SKM-1 treated with dmso at 0.1 percent for 144 hours (cell line): ENCODE data around the gene UQCRQ.

Experiments used
- DNase-seq: peaks from one replicate; lab custom pipeline; 2025; ENCODE audit not compliant: unreplicated experiment; lab: John Stamatoyannopoulos, UW

The UQCRQ gene

GRCh38 chr5:132870801-132871200, 4.4 kb downstream of the UQCRQ start:
- no peak for DNase-seq

GRCh38 chr5:132871459-132872284, 5.2 kb downstream of the UQCRQ start:
- no peak for DNase-seq

- DNase-seq: no peak
Observed at GRCh38 chr5:132872788-132873118, 6.3 kb downstream of the UQCRQ start.

GRCh38 chr5:132873119-132873929, 6.9 kb downstream of the UQCRQ start, which contains the start of gene LEAP2:
Gene LEAP2 (plus strand): TSS chr5:132873668. CDS start chr5:132873695, 27 bp downstream.
- no peak for DNase-seq

- DNase-seq: no peak
Observed at GRCh38 chr5:132873930-132874271, 7.5 kb downstream of the UQCRQ start.

GRCh38 chr5:132876020-132876759, 9.7 kb downstream of the UQCRQ start:
- no peak for DNase-seq

GRCh38 chr5:132877466-132877865, 11.0 kb downstream of the UQCRQ start:
- DNase-seq: no peak

GRCh38 chr5:132877938-132878337, 11.5 kb downstream of the UQCRQ start:
- no peak for DNase-seq

GRCh38 chr5:132883261-132883834, 16.9 kb downstream of the UQCRQ start:
- peak; percentile 80 for DNase-seq

GRCh38 chr5:132884548-132884947, 18.1 kb downstream of the UQCRQ start:
- no peak for DNase-seq

GRCh38 chr5:132886064-132886823, 19.8 kb downstream of the UQCRQ start:
- no peak for DNase-seq

- no peak for DNase-seq
Observed at GRCh38 chr5:132887283-132887682, 20.8 kb downstream of the UQCRQ start.

- no peak for DNase-seq
Observed at GRCh38 chr5:132889501-132889900, 23.1 kb downstream of the UQCRQ start.

GRCh38 chr5:132890817-132891216, 24.4 kb downstream of the UQCRQ start:
- no peak for DNase-seq

- DNase-seq: no peak
Observed at GRCh38 chr5:132895719-132896305, 29.4 kb downstream of the UQCRQ start.

- no peak for DNase-seq
Observed at GRCh38 chr5:132896685-132897084, 30.2 kb downstream of the UQCRQ start.

- DNase-seq: no peak
Observed at GRCh38 chr5:132898094-132898493, 31.7 kb downstream of the UQCRQ start.

- DNase-seq: no peak
Observed at GRCh38 chr5:132901036-132901435, 34.6 kb downstream of the UQCRQ start.

- no peak for DNase-seq
Observed at GRCh38 chr5:132901730-132902129, 35.3 kb downstream of the UQCRQ start.

GRCh38 chr5:132905938-132906337, 39.5 kb downstream of the UQCRQ start:
- DNase-seq: peak; percentile 2
